Endothelial cell of umbilical vein (primary cell): ENCODE measurements around the gene CCL7. TPM values are rescaled to one million over a fixed set of nuclear protein-coding genes. Genes with fewer than 3 reads are reported as not detected.

Experiments
- BruUV-seq: library from RNA; stranded (reverse); fragments of 400-500 nt; replicated peaks from 2 replicates; lab custom pipeline; 2021; lab: Mats Ljungman, UMichigan
- CTCF ChIA-PET: fragments of 300-600, 350-600 bp; sonication (Branson Sonifier 250); formaldehyde crosslinking; loops from one replicate; lab custom pipeline; 2021; ENCODE audit warnings: antibody characterized with exemption, inconsistent platforms; lab: Charles Lee
- POLR2A ChIA-PET: fragments of 300-600, 350-600 bp; sonication (Branson Sonifier 250); formaldehyde crosslinking; loops from one replicate; lab custom pipeline; 2021; ENCODE audit warnings: antibody characterized with exemption, inconsistent platforms; lab: Charles Lee
- DNase-seq: peaks from one replicate; pipeline ENCODE4 v3.0.0-alpha.2; 2011; ENCODE audit warnings: low read depth, low spot score
- FAIRE-seq: peaks from 2 replicates; lab custom pipeline; 2011; peaks lifted over from hg19 to GRCh38; lab: Jason Lieb, UNC
- H2AFZ ChIP-seq: 2 replicates; pipeline ENCODE4 v1.6.0; 2012; ENCODE audit warnings: low read depth, low read length, control low read depth, inconsistent platforms
- H3K27ac ChIP-seq: 2 replicates; pipeline ENCODE4 v1.5.1; 2011; ENCODE audit warnings: low read depth, mild to moderate bottlenecking, control low read depth, low read length, moderate library complexity; ENCODE audit not compliant: insufficient read depth
- H3K27me3 ChIP-seq, 2 experiments: 2 replicates each; pipeline versions ENCODE4 v1.6.0 to v1.6.1; 2011; ENCODE audit warnings: low read length in 2 of 2, mixed read lengths in 1 of 2; ENCODE audit not compliant: control insufficient read depth in 2 of 2, insufficient read depth in 2 of 2
- H3K36me3 ChIP-seq, 2 experiments: 2 replicates in 1 of 2; 3 replicates in 1 of 2; pipeline ENCODE4 v1.5.1; 2011; ENCODE audit warnings: low read length in 2 of 2, mild to moderate bottlenecking in 1 of 2, moderate library complexity in 1 of 2; ENCODE audit not compliant: control insufficient read depth in 2 of 2, insufficient read depth in 2 of 2; ENCODE audit errors: extremely low read depth in 1 of 2
- H3K4me1 ChIP-seq: 3 replicates; pipeline ENCODE4 v1.5.1; 2011; ENCODE audit warnings: mild to moderate bottlenecking, low read length; ENCODE audit not compliant: control insufficient read depth, insufficient read depth; ENCODE audit errors: extremely low read depth
- H3K4me2 ChIP-seq: 2 replicates; pipeline ENCODE4 v1.6.1; 2011; ENCODE audit warnings: low read length, control low read depth, mixed read lengths; ENCODE audit not compliant: insufficient read depth
- H3K4me3 ChIP-seq, 3 experiments: fragments of 200-600 bp in 1 of 3; sonication (generic), shearing (Covaris generic) in 1 of 3; replicated peaks in 1 of 3; 2 replicates each; pipeline ENCODE4 v1.5.1; 2011 to 2016; ENCODE audit warnings: control low read depth in 3 of 3, low read length in 3 of 3, mild to moderate bottlenecking in 2 of 3, inconsistent platforms in 1 of 3, low read depth in 1 of 3, moderate library complexity in 1 of 3; ENCODE audit not compliant: insufficient read depth in 1 of 3
- H3K79me2 ChIP-seq: 2 replicates; pipeline ENCODE4 v1.6.0; 2012; ENCODE audit warnings: low read length, inconsistent platforms; ENCODE audit not compliant: control insufficient read depth, insufficient read depth
- H3K9ac ChIP-seq: replicated peaks from 2 replicates; pipeline ENCODE3; 2011; ENCODE audit warnings: low read length, control low read depth; ENCODE audit not compliant: insufficient read depth; ENCODE audit errors: extremely low read depth
- H3K9me1 ChIP-seq: replicated peaks from 3 replicates; pipeline ENCODE4 v1.6.0; 2011; ENCODE audit warnings: mild to moderate bottlenecking, low read length; ENCODE audit not compliant: control insufficient read depth, insufficient read depth; ENCODE audit errors: extremely low read depth
- H3K9me3 ChIP-seq: replicated peaks from 2 replicates; pipeline ENCODE4 v1.5.1; 2012; ENCODE audit warnings: low read length, inconsistent platforms; ENCODE audit not compliant: control insufficient read depth, insufficient read depth
- H4K20me1 ChIP-seq: replicated peaks from 2 replicates; pipeline ENCODE3; 2011; ENCODE audit warnings: mild to moderate bottlenecking, low read length; ENCODE audit not compliant: control insufficient read depth, insufficient read depth; ENCODE audit errors: extremely low read depth
- EZH2 ChIP-seq: IDR thresholded peaks from 2 replicates; pipeline ENCODE4 v1.6.1; 2012; ENCODE audit warnings: borderline replicate concordance, low read depth, mild to moderate bottlenecking, moderate library complexity, low read length, inconsistent platforms; ENCODE audit not compliant: severe bottlenecking
- FOS ChIP-seq: IDR thresholded peaks from 2 replicates; pipeline ENCODE4 v1.6.1; 2011; ENCODE audit warnings: mild to moderate bottlenecking, low read length, moderate library complexity, borderline replicate concordance; ENCODE audit not compliant: insufficient read depth
- GATA2 ChIP-seq: IDR thresholded peaks from 2 replicates; pipeline ENCODE4 v1.7.0; 2011; ENCODE audit warnings: low read depth, mild to moderate bottlenecking, moderate library complexity, mixed read lengths, low read length; ENCODE audit not compliant: insufficient read length, insufficient read depth
- JUN ChIP-seq: IDR thresholded peaks from 2 replicates; pipeline ENCODE4 v1.6.1; 2011; ENCODE audit warnings: borderline replicate concordance, low read depth; ENCODE audit not compliant: insufficient read length, insufficient read depth
- MAX ChIP-seq: IDR thresholded peaks from 2 replicates; pipeline ENCODE4 v1.6.1; 2011; ENCODE audit not compliant: insufficient read depth, insufficient read length
- MYC ChIP-seq: IDR thresholded peaks from one replicate; pipeline ENCODE4 v1.6.1; 2011; ENCODE audit warnings: mild to moderate bottlenecking, low read depth, low read length
- POLR2A ChIP-seq: IDR thresholded peaks from 2 replicates; pipeline ENCODE4 v1.6.1; 2012; ENCODE audit warnings: low read depth, mild to moderate bottlenecking, control low read depth, low read length
- POLR2AphosphoS5 ChIP-seq: IDR thresholded peaks from 2 replicates; pipeline ENCODE4 v1.6.1; 2012; ENCODE audit warnings: low read depth, mild to moderate bottlenecking, control low read depth, low read length, moderate library complexity; ENCODE audit not compliant: insufficient read depth
- dilution Hi-C: fragments of 300-500 bp; cut with MboI; formaldehyde crosslinking; loops from one replicate; pipeline ENCODE4 v1.15.0; 2019; ENCODE audit warnings: low sequenced_read_pairs; ENCODE audit not compliant: extremely low pct_ligation_motif_present
- intact Hi-C: fragments of 100-400 bp; cut with micrococcal nuclease; formaldehyde crosslinking; loops from one replicate; pipeline ENCODE4 v1.10.0; 2022
- polyA plus RNA-seq, 4 experiments: library from polyadenylated mRNA; depleted of rRNA in 3 of 4; stranded (reverse) in 3 of 4; unstranded in 1 of 4; fragments of >200 nt; gene quantifications; 2 replicates each; pipeline versions ENCODE4 v1.2.1 to v1.2.3, GENCODE V29; 2011 to 2012; ENCODE audit warnings: missing spikeins in 1 of 4
- total RNA-seq: library from RNA; stranded (reverse); gene quantifications from 2 replicates; pipeline ENCODE4 v1.2.3, GENCODE V29; 2021
- TF ChIP-seq, protein P1 (sequence below), 2 donors: IDR thresholded peaks; 1 replicate in 1 of 2; 2 replicates in 1 of 2; pipeline ENCODE4 v1.5.1; 2011; ENCODE audit warnings: low read length in 2 of 2, mild to moderate bottlenecking in 2 of 2, moderate library complexity in 2 of 2, control low read depth in 1 of 2, inconsistent platforms in 1 of 2, low read depth in 1 of 2; ENCODE audit not compliant: insufficient read depth in 1 of 2; ENCODE audit errors: extremely low read depth in 1 of 2

Gene CCL7
- total and polyA plus RNA-seq, 2 donors (not counting 3 experiments of a cell fraction or from before 2014, with no cell fraction given), result 0.25 TPM; not detected in 1

DNA sequence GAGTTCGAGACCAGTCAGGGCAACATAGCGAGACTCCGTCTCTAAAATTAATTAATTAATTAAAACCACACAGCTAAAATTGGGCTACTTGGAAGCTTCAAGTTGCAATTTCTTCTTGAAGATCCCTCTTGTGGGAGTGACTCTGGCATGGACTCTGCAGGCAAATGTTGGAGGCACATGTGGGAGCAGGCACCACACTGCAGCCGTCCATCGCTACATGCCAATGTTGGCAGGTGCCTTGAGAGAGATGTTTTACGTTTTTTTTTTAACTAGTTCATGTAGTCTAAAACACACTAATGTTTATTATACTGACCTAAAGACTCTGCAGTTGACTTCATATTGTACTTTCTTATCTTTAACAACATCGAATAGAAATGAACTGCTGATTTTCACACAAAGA lies 41.3 kb downstream of the CCL7 start:
- no peaks in the 10 kb centered on the region for H4K20me1 ChIP-seq
- no peaks in the 10 kb centered on the region for H3K36me3 ChIP-seq
- H3K79me2 ChIP-seq, result no peaks in the 10 kb centered on the region
- TF ChIP-seq GATA2, result no peak
- TF ChIP-seq FOS, result no peak
- TF ChIP-seq MYC, result no peak
- no peak for TF ChIP-seq POLR2A
- no peak for TF ChIP-seq JUN
- no peak for TF ChIP-seq MAX
- TF ChIP-seq, protein P1, sequence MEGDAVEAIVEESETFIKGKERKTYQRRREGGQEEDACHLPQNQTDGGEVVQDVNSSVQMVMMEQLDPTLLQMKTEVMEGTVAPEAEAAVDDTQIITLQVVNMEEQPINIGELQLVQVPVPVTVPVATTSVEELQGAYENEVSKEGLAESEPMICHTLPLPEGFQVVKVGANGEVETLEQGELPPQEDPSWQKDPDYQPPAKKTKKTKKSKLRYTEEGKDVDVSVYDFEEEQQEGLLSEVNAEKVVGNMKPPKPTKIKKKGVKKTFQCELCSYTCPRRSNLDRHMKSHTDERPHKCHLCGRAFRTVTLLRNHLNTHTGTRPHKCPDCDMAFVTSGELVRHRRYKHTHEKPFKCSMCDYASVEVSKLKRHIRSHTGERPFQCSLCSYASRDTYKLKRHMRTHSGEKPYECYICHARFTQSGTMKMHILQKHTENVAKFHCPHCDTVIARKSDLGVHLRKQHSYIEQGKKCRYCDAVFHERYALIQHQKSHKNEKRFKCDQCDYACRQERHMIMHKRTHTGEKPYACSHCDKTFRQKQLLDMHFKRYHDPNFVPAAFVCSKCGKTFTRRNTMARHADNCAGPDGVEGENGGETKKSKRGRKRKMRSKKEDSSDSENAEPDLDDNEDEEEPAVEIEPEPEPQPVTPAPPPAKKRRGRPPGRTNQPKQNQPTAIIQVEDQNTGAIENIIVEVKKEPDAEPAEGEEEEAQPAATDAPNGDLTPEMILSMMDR (IDR thresholded peaks at IDR 0.05; ENCODE audit: extremely low read depth in 1 of 2, insufficient read depth in 1 of 2, low read depth in 1 of 2, low read length in 2 of 2), result no peak
- no peak for TF ChIP-seq EZH2
- TF ChIP-seq POLR2AphosphoS5, result no peak
- intact Hi-C loops (no loop called here), dilution Hi-C loops (loop anchor here (25.0 kb wide), 1 partner anchor 99 kb away; no protein-coding TSS in a partner anchor)
- H2AFZ ChIP-seq, result no peak overlapping the region
- no peaks in the 10 kb centered on the region for H3K9me3 ChIP-seq
- no peak overlapping the region for H3K4me2 ChIP-seq
- DNase-seq, result no peak
- no TSS peak for BruUV-seq
- no peak overlapping the region for H3K9ac ChIP-seq
- H3K4me3 ChIP-seq, result no peak overlapping the region
- H3K4me1 ChIP-seq, result no peaks in the 10 kb centered on the region
- H3K27ac ChIP-seq, result no peak overlapping the region
- H3K27me3 ChIP-seq, result peaks cover 27 to 35% of the 10 kb centered on the region in 2 experiments
- ChIA-PET CTCF (interaction anchor here (1.5 to 8.7 kb wide), 3 partner anchors 50 to 140 kb away, joined by 4 to 202 read pairs (median 6); no protein-coding TSS in a partner anchor), POLR2A (no interaction called here)
- FAIRE-seq, result no peak
- H3K9me1 ChIP-seq, result no peaks in the 10 kb centered on the region
